LNCAP (cell line): Measurements from ENCODE around the gene EVI5.

ENCODE experiments used
- CTCF ChIP-seq: fragments of 450-650 bp; IDR thresholded peaks from 2 replicates; pipeline ENCODE4 v1.5.1; 2017; ENCODE audit warnings: mild to moderate bottlenecking

Gene EVI5

GRCh38 chr1:92755541-92756461 is 29.1 kb downstream of the EVI5 start:
- TF ChIP-seq CTCF: no peak

- TF ChIP-seq CTCF: no peak
Measured at GRCh38 chr1:92754719-92755050, 30.2 kb downstream of the EVI5 start.

GRCh38 chr1:92754000-92754718 is 30.7 kb downstream of the EVI5 start:
- TF ChIP-seq CTCF: no peak

- TF ChIP-seq CTCF: no peak
Measured at GRCh38 chr1:92752719-92753118, 32.2 kb downstream of the EVI5 start.

GRCh38 chr1:92749024-92749634 is 35.8 kb downstream of the EVI5 start:
- TF ChIP-seq CTCF: peak; percentile 89

GRCh38 chr1:92748138-92748537 is 36.8 kb downstream of the EVI5 start:
- TF ChIP-seq CTCF: no peak

GRCh38 chr1:92747735-92748134 is 37.2 kb downstream of the EVI5 start:
- TF ChIP-seq CTCF: no peak
